ENCODE measurements around the gene TMTC1. TPM values are rescaled to one million over a fixed set of nuclear protein-coding genes. Genes with fewer than 3 reads are reported as not detected.

TMTC1 gene
- total and polyA plus RNA-seq, 2 of the 8 experiments (the other 6 are each of a cell fraction or from before 2014, with no cell fraction given): 15.4 to 20.8 TPM

DNA sequence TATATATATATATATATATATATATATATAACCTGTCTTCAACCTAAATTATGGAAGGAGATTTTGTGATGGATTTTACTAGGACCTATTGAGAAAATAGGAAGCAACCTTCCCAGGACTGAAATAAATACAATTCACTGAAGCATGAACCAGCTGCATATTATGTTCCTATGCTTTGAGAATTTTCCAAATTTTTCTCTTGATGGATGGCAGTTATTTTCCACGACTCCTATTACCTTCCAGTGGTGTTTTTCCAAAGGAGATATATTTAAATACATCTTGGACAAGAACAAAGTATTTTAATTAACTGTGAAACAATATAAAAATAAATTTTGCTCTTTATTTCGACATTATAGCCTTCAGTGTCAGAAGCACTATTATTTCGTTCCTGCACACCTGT, 87.9 kb downstream of the TMTC1 start:
- Histone ChIP-seq H4K8ac (ENCODE audit: extremely low read depth, insufficient read depth, low read length) (no peak overlapping the region), H3K27me3 (replicated peaks in 1 of 4; ENCODE audit: control insufficient read depth in 3 of 4, extremely low read depth in 1 of 4, insufficient read depth in 3 of 4, low read length in 3 of 4) (no peaks in the 10 kb centered on the region), H4K20me1 (replicated peaks in 1 of 2; ENCODE audit: control insufficient read depth in 1 of 2, insufficient read depth in 2 of 2, low read length in 2 of 2) (no peaks in the 10 kb centered on the region), H2BK120ac (replicated peaks; ENCODE audit: low read depth, low read length) (no peak overlapping the region), H3K79me2 (ENCODE audit: control insufficient read depth in 1 of 2, insufficient read depth in 2 of 2, low read length in 2 of 2) (no peaks in the 10 kb centered on the region), H2AK5ac (ENCODE audit: low read depth, low read length) (no peak overlapping the region), H3K4me3 (ENCODE audit: extremely low read depth in 1 of 4, insufficient read depth in 2 of 4, low read depth in 3 of 4, low read length in 4 of 4) (no peak overlapping the region), H3K9ac (replicated peaks in 1 of 4; ENCODE audit: extremely low read depth in 1 of 4, low read depth in 3 of 4, low read length in 3 of 4) (no peak overlapping the region), H3K23me2 (ENCODE audit: low read depth, low read length) (no peaks in the 10 kb centered on the region), H2AFZ (ENCODE audit: low read length) (no peak overlapping the region), H4K5ac (ENCODE audit: insufficient read length, low read depth, low read length) (no peak overlapping the region), H3K4me1 (replicated peaks in 1 of 4; ENCODE audit: control insufficient read depth in 3 of 4, insufficient read depth in 4 of 4, low read length in 3 of 4) (peaks cover 0 to 13% (median 8%) of the 10 kb centered on the region in 4 experiments; a peak in 3 of 7 replicates), H3K27ac (ENCODE audit: low read depth, low read length) (no peak overlapping the region), H3K23ac (ENCODE audit: insufficient read length) (no peak overlapping the region), H3K18ac (ENCODE audit: extremely low read depth, low read length) (no peak overlapping the region), H4K91ac (replicated peaks; ENCODE audit: insufficient read length, low read length) (no peak overlapping the region), H3K9me3 (ENCODE audit: insufficient read depth in 2 of 2, low read depth in 1 of 2, low read length in 1 of 2) (no peaks in the 10 kb centered on the region), H3K14ac (ENCODE audit: insufficient read length) (no peak overlapping the region), H2BK15ac (ENCODE audit: low read length) (no peak overlapping the region), H2BK20ac (ENCODE audit: low read length) (no peak overlapping the region), H3K4ac (replicated peaks; ENCODE audit: insufficient read length, low read depth, low read length) (no peak overlapping the region), H3K56ac (replicated peaks; ENCODE audit: insufficient read length, low read depth, low read length) (no peak overlapping the region), H3K36me3 (ENCODE audit: control insufficient read depth in 2 of 4, insufficient read depth in 4 of 4, low read length in 3 of 4) (no peaks in the 10 kb centered on the region), H3K4me2 (ENCODE audit: insufficient read depth in 1 of 2, low read depth in 2 of 2, low read length in 2 of 2) (no peak overlapping the region), H2BK12ac (ENCODE audit: low read depth, low read length) (no peak overlapping the region), H2BK5ac (ENCODE audit: low read depth, low read length) (no peak overlapping the region), H3K79me1 (ENCODE audit: low read depth, low read length) (no peaks in the 10 kb centered on the region)
- TF ChIP-seq HDAC2 (IDR thresholded peaks at IDR 0.05; ENCODE audit: borderline replicate concordance in 1 of 2, low read depth in 2 of 2, low read length in 2 of 2): no peak
- no peak for TF ChIP-seq TBP (IDR thresholded peaks at IDR 0.05; ENCODE audit: low read depth, low read length)
- TF ChIP-seq POLR2AphosphoS5 (IDR thresholded peaks at IDR 0.05; ENCODE audit: low read depth, low read length): no peak
- no peak for TF ChIP-seq SP2 (IDR thresholded peaks at IDR 0.05; ENCODE audit: low read length)
- TF ChIP-seq PHF8 (conservative IDR thresholded peaks at IDR 0.05; ENCODE audit: low read depth, low read length): no peak
- no peak for TF ChIP-seq NANOG (IDR thresholded peaks at IDR 0.05; ENCODE audit: insufficient read depth, low read depth, low read length, poor library complexity, severe bottlenecking)
- CTCF ChIA-PET (ENCODE audit: partially characterized antibody): no interaction called here
- POLR2A ChIA-PET (ENCODE audit: partially characterized antibody): no interaction called here
- WGBS, 2 experiments (ENCODE audit: extremely low coverage in 1 of 2, insufficient coverage in 1 of 2, insufficient read length in 1 of 2, insufficient replicate concordance in 2 of 2, low coverage in 1 of 2, low lambda C conversion rate in 2 of 2, missing lambda C conversion rate in 1 of 2): 82% methylated on average over 3 of the region's 3 CpGs; no CpG with 5 or more reads in 1 of the 2 experiments
- DNase-seq (ENCODE audit: low read depth in 1 of 2, low spot score in 2 of 2): no peak
- FAIRE-seq: no peak
